Thyroid gland (tissue), 4 donors: Measurements from ENCODE around the gene PDGFC.

ENCODE experiments used
- POLR2A ChIP-seq, 2 donors: fragments of 450-650 bp; IDR thresholded peaks; one replicate each; pipeline ENCODE4 v1.6.1; 2017; ENCODE audit warnings: antibody characterized with exemption in 2 of 2, mild to moderate bottlenecking in 2 of 2, moderate library complexity in 1 of 2
- TF ChIP-seq, protein P1 (sequence below), 6 experiments: fragments of 200-600 bp in 3 of 6; fragments of 450-650 bp in 3 of 6; sonication (generic) in 3 of 6; IDR thresholded peaks; one replicate each; pipeline ENCODE4 v1.5.1; 2016 to 2019; ENCODE audit warnings: antibody characterized with exemption in 6 of 6, mild to moderate bottlenecking in 2 of 6, inconsistent platforms in 1 of 6, moderate library complexity in 1 of 6

DNA sequence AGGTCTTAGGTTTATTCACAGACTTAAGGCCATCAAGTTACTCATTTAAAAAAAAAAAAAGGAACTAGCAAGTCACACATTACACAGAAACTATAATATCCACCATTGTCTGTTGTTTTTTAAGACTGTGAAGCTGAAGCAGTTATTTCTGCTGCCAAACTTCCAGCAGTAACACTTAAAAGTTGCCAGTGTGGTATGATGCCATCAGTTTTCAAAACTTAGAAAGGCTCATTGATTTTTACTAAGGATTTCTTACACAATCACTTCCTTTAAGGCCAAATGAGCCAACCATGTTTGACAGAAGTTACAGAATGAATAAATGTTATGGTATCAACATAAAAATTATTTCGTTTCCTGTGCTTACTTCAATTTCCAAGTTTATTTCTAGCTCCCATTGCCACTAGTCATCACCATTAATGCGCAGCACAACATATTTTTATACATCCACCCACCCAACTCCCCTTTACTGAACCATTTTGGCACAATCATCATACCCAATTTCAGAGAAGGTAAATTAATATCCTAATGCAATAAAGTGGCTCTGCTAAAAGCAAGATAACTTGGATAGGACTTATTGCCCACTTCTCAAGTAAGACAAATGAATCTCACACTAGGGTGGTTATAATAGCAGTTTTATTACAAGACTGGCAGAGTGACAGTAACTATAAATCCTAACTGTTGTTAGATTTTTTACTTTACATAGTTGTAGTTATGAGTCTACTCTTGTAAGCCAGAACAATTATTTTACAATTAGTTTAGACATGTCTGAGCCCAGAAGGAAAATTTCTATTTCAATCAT lies 13.1 kb downstream of the PDGFC start:
- TF ChIP-seq, protein P1, sequence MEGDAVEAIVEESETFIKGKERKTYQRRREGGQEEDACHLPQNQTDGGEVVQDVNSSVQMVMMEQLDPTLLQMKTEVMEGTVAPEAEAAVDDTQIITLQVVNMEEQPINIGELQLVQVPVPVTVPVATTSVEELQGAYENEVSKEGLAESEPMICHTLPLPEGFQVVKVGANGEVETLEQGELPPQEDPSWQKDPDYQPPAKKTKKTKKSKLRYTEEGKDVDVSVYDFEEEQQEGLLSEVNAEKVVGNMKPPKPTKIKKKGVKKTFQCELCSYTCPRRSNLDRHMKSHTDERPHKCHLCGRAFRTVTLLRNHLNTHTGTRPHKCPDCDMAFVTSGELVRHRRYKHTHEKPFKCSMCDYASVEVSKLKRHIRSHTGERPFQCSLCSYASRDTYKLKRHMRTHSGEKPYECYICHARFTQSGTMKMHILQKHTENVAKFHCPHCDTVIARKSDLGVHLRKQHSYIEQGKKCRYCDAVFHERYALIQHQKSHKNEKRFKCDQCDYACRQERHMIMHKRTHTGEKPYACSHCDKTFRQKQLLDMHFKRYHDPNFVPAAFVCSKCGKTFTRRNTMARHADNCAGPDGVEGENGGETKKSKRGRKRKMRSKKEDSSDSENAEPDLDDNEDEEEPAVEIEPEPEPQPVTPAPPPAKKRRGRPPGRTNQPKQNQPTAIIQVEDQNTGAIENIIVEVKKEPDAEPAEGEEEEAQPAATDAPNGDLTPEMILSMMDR (IDR thresholded peaks at IDR 0.05), result no peak
- no peak for TF ChIP-seq POLR2A (IDR thresholded peaks at IDR 0.05)
